KMS-11 (cell line): Measurements from ENCODE around the gene CDC45.

Experiments used
- H2AFZ ChIP-seq: fragments of 200-600 bp; sonication (generic); 2 replicates; pipeline ENCODE4 v1.6.1; 2016; ENCODE audit warnings: antibody characterized with exemption, mixed run types, low read depth
- H3K27ac ChIP-seq: fragments of 200-600 bp; sonication (generic); 2 replicates; pipeline ENCODE4 v1.6.1; 2016; ENCODE audit warnings: mild to moderate bottlenecking, mixed run types
- H3K27me3 ChIP-seq: fragments of 200-600 bp; sonication (generic); 2 replicates; pipeline ENCODE4 v1.6.1; 2017; ENCODE audit warnings: mild to moderate bottlenecking, low read depth, mixed run types, moderate library complexity; ENCODE audit not compliant: insufficient read depth
- H3K36me3 ChIP-seq: fragments of 200-600 bp; sonication (generic); 2 replicates; pipeline ENCODE4 v1.6.1; 2017; ENCODE audit warnings: mild to moderate bottlenecking, mixed run types; ENCODE audit not compliant: insufficient read depth
- H3K4me1 ChIP-seq: fragments of 200-600 bp; sonication (generic); 2 replicates; pipeline ENCODE4 v1.6.1; 2016; ENCODE audit warnings: mild to moderate bottlenecking, low read depth, mixed run types; ENCODE audit not compliant: poor library complexity, severe bottlenecking
- H3K4me2 ChIP-seq: fragments of 200-600 bp; sonication (generic); 2 replicates; pipeline ENCODE4 v1.7.0; 2016; ENCODE audit warnings: mild to moderate bottlenecking, mixed run types
- H3K4me3 ChIP-seq: fragments of 200-600 bp; sonication (generic); IDR thresholded peaks from 2 replicates; pipeline ENCODE4 v1.6.1; 2017; ENCODE audit warnings: low read depth, low read length, mixed read lengths; ENCODE audit not compliant: insufficient read depth
- H3K79me2 ChIP-seq: fragments of 200-600 bp; sonication (generic); 2 replicates; pipeline ENCODE4 v1.6.1; 2016; ENCODE audit warnings: low read depth, mixed run types; ENCODE audit not compliant: insufficient read depth
- H3K9ac ChIP-seq: fragments of 200-600 bp; sonication (generic); 2 replicates; pipeline ENCODE4 v1.6.1; 2016; ENCODE audit warnings: mild to moderate bottlenecking, mixed run types
- H4K20me1 ChIP-seq: fragments of 200-600 bp; sonication (generic); 2 replicates; pipeline ENCODE4 v1.6.1; 2016; ENCODE audit warnings: mild to moderate bottlenecking, mixed run types; ENCODE audit not compliant: insufficient read depth
- TF ChIP-seq, protein P1 (sequence below): fragments of 200-600 bp; sonication (generic); conservative IDR thresholded peaks from 2 replicates; pipeline ENCODE4 v1.6.1; 2017; ENCODE audit warnings: low read depth, mild to moderate bottlenecking, antibody characterized with exemption, low read length, moderate library complexity, mixed read lengths

Gene CDC45

DNA sequence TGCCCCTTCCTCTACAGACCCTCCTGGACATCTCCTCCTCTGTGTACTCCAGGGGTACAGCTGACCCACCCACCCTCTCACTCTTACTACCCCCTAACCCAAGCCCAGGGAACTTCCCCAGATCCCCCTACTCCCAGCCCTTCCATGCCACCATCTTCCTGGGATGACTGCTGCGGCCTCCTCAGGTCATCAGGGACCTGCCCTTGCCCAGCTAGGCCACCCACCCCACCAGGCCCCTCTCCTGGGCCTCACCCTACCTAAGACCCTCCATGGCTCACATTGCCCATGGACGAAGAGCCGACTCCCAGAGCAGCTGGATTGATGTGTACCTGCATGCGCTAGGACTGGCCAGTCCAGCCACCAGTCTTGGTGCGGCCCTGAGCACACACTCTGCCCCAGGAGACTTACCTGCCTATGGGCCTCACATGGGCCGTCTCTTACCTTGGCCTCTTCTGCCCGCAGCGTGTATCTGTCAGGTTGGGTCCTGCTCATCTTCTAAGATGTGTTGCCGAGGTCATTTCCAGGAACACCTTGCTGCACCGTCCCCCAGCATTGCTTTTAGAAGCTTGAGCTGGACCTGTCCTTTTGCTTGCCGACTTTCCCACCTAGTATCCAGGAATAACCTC lies 46.5 kb downstream of the CDC45 start:
- Histone ChIP-seq H3K27me3 (no peaks in the 10 kb centered on the region), H4K20me1 (no peaks in the 10 kb centered on the region), H2AFZ (no peak overlapping the region), H3K36me3 (no peaks in the 10 kb centered on the region), H3K4me1 (no peaks in the 10 kb centered on the region), H3K79me2 (no peaks in the 10 kb centered on the region), H3K9ac (no peak overlapping the region), H3K4me2 (no peak overlapping the region), H3K4me3 (no peak overlapping the region), H3K27ac (no peak overlapping the region)
- TF ChIP-seq, protein P1, sequence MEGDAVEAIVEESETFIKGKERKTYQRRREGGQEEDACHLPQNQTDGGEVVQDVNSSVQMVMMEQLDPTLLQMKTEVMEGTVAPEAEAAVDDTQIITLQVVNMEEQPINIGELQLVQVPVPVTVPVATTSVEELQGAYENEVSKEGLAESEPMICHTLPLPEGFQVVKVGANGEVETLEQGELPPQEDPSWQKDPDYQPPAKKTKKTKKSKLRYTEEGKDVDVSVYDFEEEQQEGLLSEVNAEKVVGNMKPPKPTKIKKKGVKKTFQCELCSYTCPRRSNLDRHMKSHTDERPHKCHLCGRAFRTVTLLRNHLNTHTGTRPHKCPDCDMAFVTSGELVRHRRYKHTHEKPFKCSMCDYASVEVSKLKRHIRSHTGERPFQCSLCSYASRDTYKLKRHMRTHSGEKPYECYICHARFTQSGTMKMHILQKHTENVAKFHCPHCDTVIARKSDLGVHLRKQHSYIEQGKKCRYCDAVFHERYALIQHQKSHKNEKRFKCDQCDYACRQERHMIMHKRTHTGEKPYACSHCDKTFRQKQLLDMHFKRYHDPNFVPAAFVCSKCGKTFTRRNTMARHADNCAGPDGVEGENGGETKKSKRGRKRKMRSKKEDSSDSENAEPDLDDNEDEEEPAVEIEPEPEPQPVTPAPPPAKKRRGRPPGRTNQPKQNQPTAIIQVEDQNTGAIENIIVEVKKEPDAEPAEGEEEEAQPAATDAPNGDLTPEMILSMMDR: no peak

DNA sequence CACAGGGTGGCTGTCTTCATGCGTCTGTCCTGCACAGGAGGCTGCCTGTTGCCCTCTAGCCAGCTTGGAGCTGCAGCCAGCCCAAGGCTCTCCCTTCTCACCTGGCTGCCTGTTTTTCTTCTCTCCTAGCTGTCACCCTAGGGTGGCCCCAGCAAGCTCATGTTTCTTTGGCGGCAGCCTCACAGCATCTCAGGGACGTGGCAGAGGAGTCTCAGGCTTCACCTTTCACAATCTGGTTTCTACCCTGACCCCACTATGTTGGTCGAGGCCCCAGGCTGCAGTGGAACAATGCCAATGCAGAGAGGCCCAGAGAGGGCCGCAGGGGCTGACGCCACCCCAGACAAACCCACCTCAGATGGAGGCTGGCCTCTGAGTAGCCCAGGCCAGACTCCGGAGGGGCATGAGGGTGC lies 47.0 kb downstream of the CDC45 start:
- Histone ChIP-seq H2AFZ (no peak overlapping the region), H3K4me3 (no peak overlapping the region), H3K4me2 (no peak overlapping the region), H3K27ac (no peak overlapping the region), H3K27me3 (no peaks in the 10 kb centered on the region), H3K9ac (no peak overlapping the region), H3K4me1 (no peaks in the 10 kb centered on the region), H3K79me2 (no peaks in the 10 kb centered on the region), H3K36me3 (no peaks in the 10 kb centered on the region), H4K20me1 (no peaks in the 10 kb centered on the region)
- TF ChIP-seq, protein P1: no peak

DNA sequence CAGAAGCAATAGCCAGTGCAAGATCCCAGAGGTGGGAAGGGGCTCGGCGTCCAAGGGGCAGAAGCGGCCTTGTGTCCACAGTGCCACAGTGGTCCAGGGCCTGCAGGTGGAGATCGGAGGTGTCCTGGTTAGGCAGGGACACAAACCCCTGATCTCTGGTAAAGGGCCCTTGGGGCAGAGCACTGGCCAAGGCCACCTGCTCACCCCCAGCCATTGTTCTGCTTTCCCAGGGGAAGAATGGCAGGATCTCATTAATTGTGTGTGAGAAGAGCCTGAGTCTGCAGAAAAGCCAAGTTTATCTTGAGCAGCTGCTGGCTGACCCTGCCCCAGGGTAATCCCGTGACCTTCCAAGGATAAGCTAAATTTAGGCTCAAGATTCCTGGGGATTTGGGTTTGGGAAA lies 47.6 kb downstream of the CDC45 start:
- H3K27me3 ChIP-seq: no peaks in the 10 kb centered on the region
- H3K9ac ChIP-seq: no peak overlapping the region
- H2AFZ ChIP-seq: no peak overlapping the region
- H3K79me2 ChIP-seq: no peaks in the 10 kb centered on the region
- no peaks in the 10 kb centered on the region for H4K20me1 ChIP-seq
- H3K4me2 ChIP-seq: no peak overlapping the region
- TF ChIP-seq, protein P1: no peak
- H3K27ac ChIP-seq: no peak overlapping the region
- no peak overlapping the region for H3K4me3 ChIP-seq
- H3K4me1 ChIP-seq: no peaks in the 10 kb centered on the region
- H3K36me3 ChIP-seq: no peaks in the 10 kb centered on the region

DNA sequence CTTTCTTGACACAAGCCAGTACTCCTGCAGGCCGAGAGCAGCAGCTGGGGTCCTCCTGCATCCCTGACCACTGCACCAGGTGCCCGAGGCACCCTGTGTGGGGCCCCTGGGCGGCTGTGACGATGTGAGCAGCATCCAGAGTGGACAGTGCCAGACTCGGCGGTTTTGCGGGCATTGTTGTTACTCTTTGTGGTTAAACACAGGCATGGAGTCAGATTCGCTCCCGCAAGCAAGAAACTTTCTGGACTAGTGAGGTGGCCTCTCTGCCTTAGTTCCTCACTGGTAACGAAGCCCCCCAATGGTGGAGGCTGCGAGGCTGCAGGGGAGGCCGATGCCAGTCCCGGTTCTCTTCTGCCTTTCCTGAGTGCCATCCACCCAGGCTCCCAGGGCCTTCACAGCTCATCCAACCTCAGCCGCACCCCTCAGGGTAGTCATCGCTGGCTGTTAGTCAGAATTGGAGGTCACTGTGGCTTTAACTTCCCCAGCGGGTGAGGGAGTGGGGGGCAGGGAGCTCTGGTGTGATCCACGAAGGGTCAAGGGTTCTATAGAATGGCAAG lies 48.2 kb downstream of the CDC45 start:
- H2AFZ ChIP-seq: no peak overlapping the region
- H3K4me2 ChIP-seq: no peak overlapping the region
- no peak overlapping the region for H3K27ac ChIP-seq

More for the DNA sequence above, 48.2 kb downstream of the CDC45 start:
- Histone ChIP-seq H4K20me1 (no peaks in the 10 kb centered on the region), H3K79me2 (no peaks in the 10 kb centered on the region), H3K4me3 (no peak overlapping the region), H3K27me3 (no peaks in the 10 kb centered on the region), H3K9ac (no peak overlapping the region), H3K36me3 (no peaks in the 10 kb centered on the region), H3K4me1 (no peaks in the 10 kb centered on the region)
- TF ChIP-seq, protein P1: no peak
